Measurements from ENCODE around the gene NEMF.
"Not testable (repeated sequence)": the region's sequence is repeated elsewhere in the genome, so short reads cannot be mapped to it uniquely, and the experiment has no call there.

NEMF gene

GRCh38 chr14:49746476-49746875, 106.1 kb downstream of the NEMF start:
- DNase-seq (ENCODE audit: low spot score): not testable (repeated sequence)

GRCh38 chr14:49745191-49745590, 107.4 kb downstream of the NEMF start:
- DNase-seq (ENCODE audit: low spot score): no peak

GRCh38 chr14:49735669-49736068, 116.9 kb downstream of the NEMF start:
- DNase-seq (ENCODE audit: low spot score): not testable (repeated sequence)

- DNase-seq (ENCODE audit: low spot score): no peak
These were observed 118.8 kb downstream of the NEMF start for GRCh38 chr14:49733836-49734235.

- no peak for DNase-seq (ENCODE audit: low spot score)
These were observed 119.7 kb downstream of the NEMF start for GRCh38 chr14:49732896-49733295.

Data from NAMALWA (cell line).